Body of pancreas (tissue), 4 donors: ENCODE results near the gene RASIP1. TPM values are rescaled to one million over a fixed set of nuclear protein-coding genes. Genes with fewer than 3 reads are reported as not detected.

Source experiments
- ATAC-seq: fragments of 150-250 bp; one replicate; pipeline ENCODE4 v1.9.1; 2016
- DNase-seq, 4 donors: peaks; one replicate each; pipeline ENCODE4 v3.0.0-alpha.2; 2019
- H3K27ac ChIP-seq, 4 donors: fragments of 200-600 bp; sonication (generic); 1 replicate in 3 of 4; 2 replicates in 1 of 4; pipeline versions ENCODE4 v1.5.1 to v1.6.1; 2016 to 2019; ENCODE audit warnings: mild to moderate bottlenecking in 1 of 4, mixed read lengths in 1 of 4, moderate library complexity in 1 of 4
- H3K27me3 ChIP-seq, 2 donors: fragments of 200-600 bp; sonication (generic); one replicate each; pipeline ENCODE4 v1.6.0; 2016; ENCODE audit warnings: mild to moderate bottlenecking in 1 of 2
- H3K36me3 ChIP-seq, 2 donors: fragments of 200-600 bp; sonication (generic); replicated peaks in 1 of 2; 2 replicates each; pipeline ENCODE4 v1.5.1; 2016; ENCODE audit warnings: low read depth in 2 of 2; ENCODE audit not compliant: insufficient read depth in 1 of 2
- H3K4me1 ChIP-seq: fragments of 200-600 bp; sonication (generic); one replicate; pipeline ENCODE4 v1.6.0; 2016
- H3K4me3 ChIP-seq, 2 donors: fragments of 200-600 bp; sonication (generic); 1 replicate in 1 of 2; 2 replicates in 1 of 2; pipeline ENCODE4 v1.5.1; 2016 to 2019
- H3K9me3 ChIP-seq, 3 donors: fragments of 200-600 bp; sonication (generic); 1 replicate in 2 of 3; 2 replicates in 1 of 3; pipeline ENCODE4 v1.5.1; 2016
- POLR2A ChIP-seq, 3 donors: fragments of 450-650 bp; IDR thresholded peaks; one replicate each; pipeline ENCODE4 v1.6.1; 2016; ENCODE audit warnings: antibody characterized with exemption in 3 of 3, mild to moderate bottlenecking in 2 of 3
- WGBS, 2 donors: methylation state at CpG; one replicate each; pipeline ENCODE4 v1.1.5; 2017; 5-methylcytosine and 5-hydroxymethylcytosine counted together
- intact Hi-C: fragments of 100-400 bp; cut with DNase I; formaldehyde crosslinking; loops from one replicate; pipeline ENCODE4 v1.15.1; 2023
- total RNA-seq, 2 donors: library from RNA; depleted of rRNA; stranded (reverse); fragments of >200 nt; gene quantifications; one replicate each; pipeline ENCODE4 v1.1.0, GENCODE V29; 2016
- TF ChIP-seq, protein P1 (sequence below), 7 experiments: fragments of 450-650 bp in 4 of 7; fragments of 200-600 bp in 3 of 7; sonication (generic) in 3 of 7; IDR thresholded peaks; one replicate each; pipeline ENCODE4 v1.5.1; 2016 to 2019; ENCODE audit warnings: antibody characterized with exemption in 7 of 7

The RASIP1 gene
- total RNA-seq, 2 donors from 2014 or later, result 14.5 to 60.0 TPM

DNA sequence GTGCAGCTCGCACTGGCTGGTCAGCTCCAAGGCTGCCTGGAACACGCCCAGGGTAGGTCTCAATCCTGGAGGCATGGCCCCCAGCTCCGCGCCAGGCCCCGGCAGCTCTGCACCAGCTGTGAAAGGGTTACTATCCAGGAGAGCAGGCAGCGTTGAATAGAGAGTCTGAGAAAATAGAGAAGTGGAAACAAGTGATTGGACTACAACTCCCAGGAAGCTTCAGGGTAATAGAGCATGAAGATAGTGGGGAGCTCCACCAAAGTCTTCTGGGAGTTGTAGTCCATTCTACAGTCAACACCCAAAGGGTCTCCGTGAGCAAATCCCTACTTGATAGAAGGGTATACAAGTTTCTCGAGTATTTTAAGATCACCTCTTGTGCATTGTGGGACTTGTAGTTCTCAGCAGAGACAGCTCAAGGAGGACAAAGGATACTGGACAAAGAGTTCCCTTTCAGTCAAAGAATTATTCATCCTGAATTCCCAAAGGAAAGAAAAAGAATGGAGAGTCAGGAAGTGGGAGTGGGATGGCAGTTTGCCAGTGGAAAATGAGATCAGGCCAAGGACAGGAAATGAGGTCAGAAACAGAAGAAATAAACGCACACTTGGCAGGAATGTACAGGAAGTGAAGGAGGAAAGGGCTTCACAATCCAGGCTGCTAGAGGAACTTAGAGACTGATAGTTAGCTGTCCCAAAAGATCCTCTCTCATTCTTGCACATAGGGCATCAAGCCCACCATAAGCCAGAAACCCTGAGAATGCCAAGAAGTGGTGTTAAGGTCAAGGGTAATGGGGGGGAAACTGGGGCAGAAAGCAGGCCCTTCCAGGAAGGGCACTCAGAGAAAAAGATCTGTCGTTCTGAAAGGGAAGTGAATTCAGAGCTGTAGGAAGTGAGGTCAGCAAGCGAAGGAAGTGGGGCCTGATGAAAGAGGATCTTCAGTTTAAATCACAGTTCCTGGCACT is 15.3 kb downstream of the RASIP1 start:
- H3K4me1 ChIP-seq, result peaks cover 22% of the 10 kb centered on the region
- H3K27ac ChIP-seq, result peak overlapping the region in 2 of 4 donors; percentile 53 to 65
- DNase-seq, result peak; percentile 46 to 62 (median 57)
- intact Hi-C loops, result no loop called here
- 56 to 67% methylated on average over 11 of the region's 11 CpGs for WGBS, 2 donors
- no peak overlapping the region for H3K4me3 ChIP-seq
- no peaks in the 10 kb centered on the region for H3K27me3 ChIP-seq
- H3K9me3 ChIP-seq, result no peaks in the 10 kb centered on the region
- H3K36me3 ChIP-seq, result no peaks in the 10 kb centered on the region
- TF ChIP-seq, protein P1, sequence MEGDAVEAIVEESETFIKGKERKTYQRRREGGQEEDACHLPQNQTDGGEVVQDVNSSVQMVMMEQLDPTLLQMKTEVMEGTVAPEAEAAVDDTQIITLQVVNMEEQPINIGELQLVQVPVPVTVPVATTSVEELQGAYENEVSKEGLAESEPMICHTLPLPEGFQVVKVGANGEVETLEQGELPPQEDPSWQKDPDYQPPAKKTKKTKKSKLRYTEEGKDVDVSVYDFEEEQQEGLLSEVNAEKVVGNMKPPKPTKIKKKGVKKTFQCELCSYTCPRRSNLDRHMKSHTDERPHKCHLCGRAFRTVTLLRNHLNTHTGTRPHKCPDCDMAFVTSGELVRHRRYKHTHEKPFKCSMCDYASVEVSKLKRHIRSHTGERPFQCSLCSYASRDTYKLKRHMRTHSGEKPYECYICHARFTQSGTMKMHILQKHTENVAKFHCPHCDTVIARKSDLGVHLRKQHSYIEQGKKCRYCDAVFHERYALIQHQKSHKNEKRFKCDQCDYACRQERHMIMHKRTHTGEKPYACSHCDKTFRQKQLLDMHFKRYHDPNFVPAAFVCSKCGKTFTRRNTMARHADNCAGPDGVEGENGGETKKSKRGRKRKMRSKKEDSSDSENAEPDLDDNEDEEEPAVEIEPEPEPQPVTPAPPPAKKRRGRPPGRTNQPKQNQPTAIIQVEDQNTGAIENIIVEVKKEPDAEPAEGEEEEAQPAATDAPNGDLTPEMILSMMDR (IDR thresholded peaks at IDR 0.05), result no peak
- TF ChIP-seq POLR2A (IDR thresholded peaks at IDR 0.05), result no peak
- ATAC-seq, result no peak

DNA sequence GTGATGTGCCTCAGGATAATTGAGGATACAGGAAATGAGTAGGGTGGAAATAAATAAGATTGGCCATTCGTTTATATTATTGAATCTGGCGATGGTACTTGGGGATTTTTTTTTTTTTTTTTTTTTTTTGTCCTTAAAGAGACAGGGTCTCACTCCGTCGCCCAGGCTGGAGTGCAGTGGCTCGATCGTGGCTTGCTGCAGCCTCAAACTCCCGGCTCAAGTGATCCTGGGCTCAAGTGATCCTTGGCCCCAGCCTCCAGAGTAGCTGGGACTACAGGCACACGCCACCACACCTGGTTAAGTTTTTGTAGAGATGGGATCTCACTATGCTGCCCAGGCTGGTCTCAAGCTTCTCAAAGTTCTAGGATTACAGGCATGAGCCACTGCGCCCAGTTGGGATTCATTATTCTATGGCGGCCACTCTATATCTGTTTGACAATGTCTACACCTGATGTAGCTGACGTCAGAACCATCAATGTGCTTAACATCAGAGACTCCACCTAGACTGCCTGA is 18.2 kb downstream of the RASIP1 start:
- Histone ChIP-seq H3K27me3 (no peaks in the 10 kb centered on the region), H3K36me3 (no peaks in the 10 kb centered on the region), H3K9me3 (no peaks in the 10 kb centered on the region), H3K4me3 (no peak overlapping the region), H3K4me1 (peaks cover 27% of the 10 kb centered on the region), H3K27ac (no peak overlapping the region)
- TF ChIP-seq, protein P1 (IDR thresholded peaks at IDR 0.05), result no peak
- no peak for TF ChIP-seq POLR2A (IDR thresholded peaks at IDR 0.05)
- intact Hi-C loops, result no loop called here
- WGBS, 2 donors, result 79 to 81% methylated on average over 11 of the region's 11 CpGs
- ATAC-seq (no peak), DNase-seq (no peak)

DNA sequence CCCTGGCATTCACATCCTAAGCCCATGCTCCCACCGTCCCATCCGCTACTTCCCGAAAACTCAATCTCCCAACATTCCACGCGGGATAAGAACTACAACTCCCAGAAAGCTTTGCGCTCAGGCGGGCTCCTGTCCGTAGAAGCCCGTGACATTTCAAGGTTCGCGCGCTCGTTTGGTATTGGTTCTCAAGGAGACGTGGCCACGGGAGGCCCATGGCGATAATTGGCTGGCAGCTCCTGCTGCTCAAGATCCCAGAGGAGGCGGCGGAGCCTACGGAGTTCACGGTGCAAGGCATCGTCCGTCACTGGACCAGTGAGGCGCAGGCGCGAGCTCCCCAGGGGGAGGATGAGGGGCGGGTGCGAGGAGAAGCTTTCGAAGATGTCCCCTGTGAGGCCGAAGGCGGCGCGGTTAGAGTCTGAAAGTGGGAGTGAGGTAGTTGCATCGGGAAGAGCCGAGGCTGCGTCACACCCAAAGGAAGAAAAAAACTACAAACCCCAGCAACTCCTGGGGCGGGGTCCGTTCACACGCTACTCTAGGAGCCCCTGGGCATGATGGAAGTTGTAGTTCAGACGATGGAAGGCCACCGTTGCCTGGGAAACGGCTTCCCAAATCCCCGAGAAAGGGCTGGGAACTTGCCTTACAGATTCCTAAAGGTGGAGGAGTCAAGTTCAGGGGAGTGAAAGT is 19.7 kb downstream of the RASIP1 start:
- Histone ChIP-seq H3K36me3 (no peaks in the 10 kb centered on the region), H3K4me3 (no peak overlapping the region), H3K27ac (peak overlapping the region; percentile 65 to 91 (median 80)), H3K9me3 (no peaks in the 10 kb centered on the region), H3K27me3 (no peaks in the 10 kb centered on the region), H3K4me1 (peaks cover 38% of the 10 kb centered on the region)
- intact Hi-C loops, result no loop called here
- DNase-seq (peak; percentile 97 to 99 (median 98)), ATAC-seq (peak; percentile 94)
- TF ChIP-seq, protein P1 (IDR thresholded peaks at IDR 0.05), result no peak
- TF ChIP-seq POLR2A (IDR thresholded peaks at IDR 0.05), result no peak
- 5 to 36% methylated on average over 24 to 42 of the region's 42 CpGs for WGBS, 2 donors

DNA sequence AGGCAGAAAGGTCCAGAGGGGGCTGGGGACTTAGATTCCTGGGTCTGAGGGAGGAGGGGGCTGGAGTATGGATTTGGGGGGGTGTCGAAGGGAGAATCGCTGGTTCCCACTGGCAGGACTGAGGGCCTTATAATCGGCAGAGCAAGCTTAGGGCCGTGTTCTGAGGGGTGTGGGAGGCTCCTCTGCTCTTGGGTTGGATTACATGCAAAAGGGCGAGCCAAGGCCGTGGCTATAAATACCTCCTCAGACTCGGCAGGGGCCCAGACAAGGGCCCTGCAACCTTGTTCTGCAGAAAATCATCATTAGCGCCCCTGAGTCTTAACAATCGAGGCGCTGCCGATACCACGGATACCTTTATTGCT is 20.2 kb downstream of the RASIP1 start:
- H3K9me3 ChIP-seq, result no peaks in the 10 kb centered on the region
- TF ChIP-seq, protein P1 (IDR thresholded peaks at IDR 0.05), result no peak
- TF ChIP-seq POLR2A (IDR thresholded peaks at IDR 0.05), result peak in 1 of 3 donors; percentile 27
- DNase-seq (no peak), ATAC-seq (peak; percentile 7)
- H3K27me3 ChIP-seq, result no peaks in the 10 kb centered on the region
- no peaks in the 10 kb centered on the region for H3K36me3 ChIP-seq
- H3K4me1 ChIP-seq, result peaks cover 40% of the 10 kb centered on the region
- 13 to 26% methylated on average over 10 to 12 of the region's 12 CpGs for WGBS, 2 donors
- H3K27ac ChIP-seq, result peak overlapping the region in 3 of 4 donors; percentile 72 to 91 (median 88)
- H3K4me3 ChIP-seq, result no peak overlapping the region
- intact Hi-C loops, result no loop called here
